Transverse colon (tissue), 4 donors: Measurements from ENCODE around the gene ARHGAP24. TPM values are rescaled to one million over a fixed set of nuclear protein-coding genes. Genes with fewer than 3 reads are reported as not detected.
"Not testable (repeated sequence)": the region's sequence is repeated elsewhere in the genome, so short reads cannot be mapped to it uniquely, and the experiment has no call there.

Experiments used
- DNase-seq: peaks from one replicate; pipeline ENCODE4 v3.0.0-alpha.2; 2019
- H3K27ac ChIP-seq, 4 donors: fragments of 200-600 bp; sonication (generic); 2 replicates each; pipeline ENCODE4 v1.5.1; 2016 to 2018; ENCODE audit warnings: inconsistent platforms in 4 of 4
- H3K27me3 ChIP-seq: fragments of 200-600 bp; sonication (generic); 2 replicates; pipeline ENCODE4 v1.5.1; 2017; ENCODE audit warnings: inconsistent platforms
- H3K36me3 ChIP-seq, 4 donors: fragments of 200-600 bp; sonication (generic); 2 replicates each; pipeline ENCODE4 v1.5.1; 2017 to 2019; ENCODE audit warnings: inconsistent platforms in 4 of 4
- H3K4me1 ChIP-seq, 4 donors: fragments of 200-600 bp; sonication (generic); 2 replicates each; pipeline ENCODE4 v1.5.1; 2017 to 2020; ENCODE audit warnings: inconsistent platforms in 4 of 4
- H3K4me3 ChIP-seq, 4 donors: fragments of 200-600 bp; sonication (generic); 1 replicate in 1 of 4; 2 replicates in 3 of 4; pipeline versions ENCODE4 v1.5.1 to v1.6.1; 2017 to 2019; ENCODE audit warnings: inconsistent platforms in 4 of 4
- H3K9me3 ChIP-seq, 2 donors: fragments of 200-600 bp; sonication (generic); 2 replicates each; pipeline ENCODE4 v1.5.1; 2017 to 2019; ENCODE audit warnings: inconsistent platforms in 2 of 2
- CTCF ChIP-seq, 5 experiments: fragments of 200-600 bp in 3 of 5; fragments of 450-650 bp in 2 of 5; sonication (generic) in 3 of 5; IDR thresholded peaks; 1 replicate in 2 of 5; 2 replicates in 3 of 5; pipeline ENCODE4 v1.5.1; 2016 to 2017; ENCODE audit warnings: antibody characterized with exemption in 5 of 5, inconsistent platforms in 3 of 5, mild to moderate bottlenecking in 2 of 5, moderate library complexity in 1 of 5
- EP300 ChIP-seq: sonication (generic); formaldehyde crosslinking; IDR thresholded peaks from one replicate; pipeline ENCODE4 v1.6.1; 2017; ENCODE audit warnings: antibody characterized with exemption, low read depth
- POLR2A ChIP-seq: fragments of 450-650 bp; IDR thresholded peaks from one replicate; pipeline ENCODE4 v1.6.1; 2016; ENCODE audit warnings: antibody characterized with exemption, mild to moderate bottlenecking, moderate library complexity
- POLR2AphosphoS5 ChIP-seq, 3 donors: sonication (generic); formaldehyde crosslinking; IDR thresholded peaks; one replicate each; pipeline ENCODE4 v1.6.1; 2016; ENCODE audit warnings: antibody characterized with exemption in 3 of 3
- WGBS, 2 donors: methylation state at CpG; one replicate each; pipeline ENCODE4 v1.1.5; 2018; ENCODE audit warnings: low coverage in 1 of 2; 5-methylcytosine and 5-hydroxymethylcytosine counted together
- in situ Hi-C, 4 donors: fragments of 200-750 bp; cut with MboI; loops; one replicate each; pipeline versions ENCODE4 v1.15.0 to v1.15.1; 2017; ENCODE audit warnings: low sequenced_read_pairs in 3 of 4, low pct_ligation_motif_present in 1 of 4, low pct_unique_long_range_greater_than_20kb in 1 of 4
- intact Hi-C: fragments of 100-400 bp; cut with DNase I; formaldehyde crosslinking; loops from one replicate; pipeline ENCODE4 v1.15.1; 2023; ENCODE audit warnings: low total_unique reads
- total RNA-seq, 4 donors: library from RNA; depleted of rRNA; stranded (reverse); fragments of >200 nt; gene quantifications; one replicate each; pipeline ENCODE4 v1.1.0, GENCODE V29; 2016

ARHGAP24 gene
- total RNA-seq, 4 donors from 2014 or later: 4.2 to 32.0 (median 12.6) TPM

GRCh38 chr4:85818700-85819099, 343.8 kb downstream of the ARHGAP24 start:
- in situ Hi-C loops: loop anchor here in 1 of 4 donors (25.0 kb wide), 1 partner anchor 144 kb away; no protein-coding TSS in a partner anchor
- Histone ChIP-seq H3K27ac (no peak overlapping the region), H3K9me3 (no peaks in the 10 kb centered on the region), H3K27me3 (no peaks in the 10 kb centered on the region), H3K36me3 (no peaks in the 10 kb centered on the region), H3K4me1 (peaks cover 0 to 2% (median 0%) of the 10 kb centered on the region in 4 donors), H3K4me3 (no peak overlapping the region)
- no peak for TF ChIP-seq POLR2A
- TF ChIP-seq CTCF (IDR thresholded peaks at IDR 0.05): no peak
- TF ChIP-seq EP300: no peak
- TF ChIP-seq POLR2AphosphoS5 (IDR thresholded peaks at IDR 0.05): no peak
- WGBS, 2 donors: 41 to 52% methylated on average over 3 of the region's 3 CpGs
- intact Hi-C loops: no loop called here
- no peak for DNase-seq

GRCh38 chr4:85820101-85820500, 345.2 kb downstream of the ARHGAP24 start:
- H3K27ac ChIP-seq, H3K27me3 ChIP-seq, DNase-seq, intact Hi-C loops, H3K4me1 ChIP-seq, H3K9me3 ChIP-seq, H3K36me3 ChIP-seq, H3K4me3 ChIP-seq: not testable (repeated sequence)
- in situ Hi-C loops: loop anchor here in 1 of 4 donors (25.0 kb wide), 1 partner anchor 142 kb away; no protein-coding TSS in a partner anchor

DNA sequence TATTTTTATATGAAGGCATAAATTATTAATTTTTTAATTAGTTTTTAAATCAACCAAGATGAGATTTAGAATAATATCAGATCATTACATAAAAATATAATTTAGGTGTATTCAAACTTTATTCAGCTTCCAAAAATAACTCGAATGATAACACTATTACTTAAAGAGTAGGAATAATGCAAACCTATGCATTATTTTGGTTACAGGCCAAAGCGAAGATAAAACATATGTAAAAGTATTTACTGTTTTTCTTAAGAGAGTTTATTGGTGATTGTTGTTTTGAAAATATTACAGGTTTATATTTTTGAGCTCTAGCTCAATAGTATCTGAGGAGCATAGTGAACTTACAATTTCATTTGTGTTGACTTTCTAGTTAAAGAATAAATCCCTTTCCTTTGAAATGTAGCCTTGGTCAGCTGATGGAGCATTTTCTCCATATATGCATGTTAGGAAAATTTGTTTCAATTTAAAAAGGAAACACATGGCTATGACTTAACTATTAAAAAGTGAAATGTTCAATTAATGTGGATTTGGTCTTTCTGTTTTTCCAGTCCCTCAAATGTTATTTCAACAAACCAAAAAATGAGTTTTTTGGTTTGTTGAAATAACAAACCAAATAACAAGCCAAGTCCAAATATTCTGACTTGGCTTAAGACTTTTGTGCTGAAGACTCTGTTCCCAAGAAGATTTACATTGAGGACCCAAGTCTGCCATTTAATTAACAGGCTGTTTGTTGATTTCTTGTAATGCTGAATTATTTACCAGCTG, 346.9 kb downstream of the ARHGAP24 start:
- WGBS, 2 donors: 95 to 96% methylated on average over 2 of the region's 2 CpGs
- no peak for DNase-seq
- TF ChIP-seq EP300: no peak
- TF ChIP-seq POLR2AphosphoS5 (IDR thresholded peaks at IDR 0.05): no peak
- TF ChIP-seq CTCF (IDR thresholded peaks at IDR 0.05): no peak
- TF ChIP-seq POLR2A: no peak
- in situ Hi-C loops: loop anchor here in 1 of 4 donors (25.0 kb wide), 1 partner anchor 140 kb away; no protein-coding TSS in a partner anchor
- no peak overlapping the region for H3K4me3 ChIP-seq
- H3K9me3 ChIP-seq: no peaks in the 10 kb centered on the region
- peaks cover 9 to 23% (median 11%) of the 10 kb centered on the region in 4 donors for H3K4me1 ChIP-seq
- H3K27me3 ChIP-seq: no peaks in the 10 kb centered on the region
- intact Hi-C loops: no loop called here
- H3K36me3 ChIP-seq: no peaks in the 10 kb centered on the region
- no peak overlapping the region for H3K27ac ChIP-seq

DNA sequence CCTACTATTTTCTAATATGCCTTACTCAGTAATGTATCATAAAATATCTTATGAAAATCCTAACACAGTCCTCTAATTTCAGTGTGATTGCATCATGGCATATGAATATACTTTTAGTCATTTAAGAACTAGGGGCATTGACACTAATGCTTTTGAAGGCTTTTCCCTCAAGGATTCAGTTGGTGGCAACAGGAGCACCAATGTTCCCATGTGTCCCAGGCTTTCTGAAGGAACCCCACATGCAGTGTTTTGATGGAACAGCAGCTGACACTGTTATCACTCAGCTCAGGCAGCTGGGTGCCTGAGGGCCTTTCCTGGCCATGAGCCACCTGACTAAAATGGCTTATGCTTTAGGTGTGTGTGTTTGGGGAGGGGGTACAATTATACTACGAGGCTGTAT, 348.3 kb downstream of the ARHGAP24 start:
- Histone ChIP-seq H3K9me3 (no peaks in the 10 kb centered on the region), H3K27me3 (no peaks in the 10 kb centered on the region), H3K4me1 (peaks cover 9 to 34% (median 17%) of the 10 kb centered on the region in 4 donors), H3K27ac (no peak overlapping the region), H3K36me3 (no peaks in the 10 kb centered on the region), H3K4me3 (no peak overlapping the region)
- intact Hi-C loops: no loop called here
- DNase-seq: no peak
- no peak for TF ChIP-seq POLR2AphosphoS5 (IDR thresholded peaks at IDR 0.05)
- TF ChIP-seq EP300: no peak
- no peak for TF ChIP-seq POLR2A
- TF ChIP-seq CTCF (IDR thresholded peaks at IDR 0.05): no peak
- 37% methylated on average over 1 of the region's 1 CpG; no CpG with 5 or more reads in 1 of the 2 donors for WGBS, 2 donors
- in situ Hi-C loops: loop anchor here in 1 of 4 donors (25.0 kb wide), 1 partner anchor 139 kb away; no protein-coding TSS in a partner anchor
